SK-N-SH (cell line): ENCODE data around the gene PEX5. TPM values are rescaled to one million over a fixed set of nuclear protein-coding genes. Genes with fewer than 3 reads are reported as not detected.

Experiments
- CTCF ChIA-PET: fragments of 300-600, 350-600 bp; formaldehyde crosslinking; extraction: SDS; loops from one replicate; lab custom pipeline; 2021; lab: Yijun Ruan, JAX
- POLR2A ChIA-PET: fragments of 350-600 bp; sonication (Branson Sonifier 250); formaldehyde crosslinking; extraction: SDS; loops from one replicate; lab custom pipeline; 2020; ENCODE audit warnings: antibody characterized with exemption, inconsistent platforms; lab: Yijun Ruan, JAX
- DNase-seq: peaks from one replicate; pipeline ENCODE4 v3.0.0; 2012
- H2AFZ ChIP-seq: fragments of 200-600 bp; sonication (generic); 2 replicates; pipeline ENCODE4 v1.8.1; 2016; ENCODE audit warnings: antibody characterized with exemption, mild to moderate bottlenecking, low read depth
- H3F3A ChIP-seq: fragments of 200-600 bp; sonication (generic); replicated peaks from 2 replicates; pipeline ENCODE3; 2016; ENCODE audit warnings: antibody characterized with exemption, mild to moderate bottlenecking; ENCODE audit not compliant: insufficient read depth
- H3K27ac ChIP-seq, 2 experiments: fragments of 200-500 bp in 1 of 2; fragments of 200-600 bp in 1 of 2; sonication (Bioruptor generic) in 1 of 2; sonication (generic), shearing (Covaris generic) in 1 of 2; 2 replicates each; pipeline versions ENCODE4 v1.5.1 to v1.6.1; 2014 to 2016; ENCODE audit warnings: low read depth in 2 of 2, inconsistent platforms in 1 of 2, low read length in 1 of 2, mild to moderate bottlenecking in 1 of 2, mixed read lengths in 1 of 2
- H3K27me3 ChIP-seq: fragments of 200-600 bp; sonication (generic), shearing (Covaris generic); 2 replicates; pipeline ENCODE4 v1.6.1; 2016; ENCODE audit warnings: mixed run types; ENCODE audit not compliant: insufficient read depth
- H3K36me3 ChIP-seq, 2 experiments: fragments of 200-500 bp in 1 of 2; fragments of 200-600 bp in 1 of 2; sonication (Bioruptor generic) in 1 of 2; sonication (generic) in 1 of 2; replicated peaks in 1 of 2; 2 replicates each; pipeline versions ENCODE3 to v1.5.1; 2014 to 2016; ENCODE audit warnings: low read length in 1 of 2, mild to moderate bottlenecking in 1 of 2; ENCODE audit not compliant: insufficient read depth in 2 of 2, control insufficient read depth in 1 of 2
- H3K4me1 ChIP-seq, 2 experiments: fragments of 200-500 bp in 1 of 2; fragments of 200-600 bp in 1 of 2; sonication (Bioruptor generic) in 1 of 2; sonication (generic), shearing (Covaris generic) in 1 of 2; 2 replicates each; pipeline versions ENCODE4 v1.5.1 to v1.6.1; 2014 to 2016; ENCODE audit warnings: low read depth in 1 of 2, low read length in 1 of 2, mixed run types in 1 of 2; ENCODE audit not compliant: insufficient read depth in 2 of 2, control insufficient read depth in 1 of 2
- H3K4me2 ChIP-seq: fragments of 200-600 bp; sonication (generic), shearing (Covaris generic); 2 replicates; pipeline ENCODE4 v1.6.1; 2017; ENCODE audit warnings: mixed run types
- H3K4me3 ChIP-seq, 2 experiments: fragments of 200-500 bp in 1 of 2; fragments of 200-600 bp in 1 of 2; sonication (Bioruptor generic) in 1 of 2; sonication (generic), shearing (Covaris generic) in 1 of 2; 2 replicates each; pipeline versions ENCODE4 v1.5.1 to v1.8.1; 2014 to 2016; ENCODE audit warnings: low read depth in 2 of 2, inconsistent platforms in 1 of 2, low read length in 1 of 2, mild to moderate bottlenecking in 1 of 2, mixed read lengths in 1 of 2, moderate library complexity in 1 of 2
- H3K79me2 ChIP-seq: fragments of 200-600 bp; sonication (generic); 2 replicates; pipeline ENCODE4 v1.8.1; 2017; ENCODE audit warnings: mild to moderate bottlenecking; ENCODE audit not compliant: insufficient read depth
- H3K9ac ChIP-seq: fragments of 200-600 bp; sonication (generic); 2 replicates; pipeline ENCODE4 v1.6.1; 2017; ENCODE audit warnings: mixed run types
- H3K9me2 ChIP-seq: fragments of 200-600 bp; sonication (generic); 2 replicates; pipeline ENCODE4 v1.6.1; 2017; ENCODE audit warnings: mixed run types
- H3K9me3 ChIP-seq: fragments of 200-600 bp; sonication (generic); 2 replicates; pipeline ENCODE4 v1.6.1; 2017; ENCODE audit warnings: mixed run types, mild to moderate bottlenecking, moderate library complexity
- H4K20me1 ChIP-seq: fragments of 200-600 bp; sonication (generic); 2 replicates; pipeline ENCODE4 v1.6.1; 2017; ENCODE audit warnings: mild to moderate bottlenecking, mixed run types; ENCODE audit not compliant: insufficient read depth
- FOXM1 ChIP-seq: IDR thresholded peaks from 2 replicates; pipeline ENCODE4 v1.4.0; 2012; ENCODE audit warnings: low read depth, mild to moderate bottlenecking
- RXRA ChIP-seq: IDR thresholded peaks from 2 replicates; pipeline ENCODE4 v1.4.0; 2012; ENCODE audit warnings: low read depth, mild to moderate bottlenecking, borderline replicate concordance
- SIN3A ChIP-seq: IDR thresholded peaks from 2 replicates; pipeline ENCODE4 v1.6.1; 2012; ENCODE audit warnings: low read depth, mild to moderate bottlenecking, low read length, moderate library complexity, borderline replicate concordance
- SMC3 ChIP-seq: IDR thresholded peaks from 2 replicates; pipeline ENCODE4 v1.6.1; 2012; ENCODE audit warnings: low read depth, low read length, improper control_type of control experiment
- WGBS: methylation state at CpG from one replicate; pipeline ENCODE4 v1.1.6; 2017; ENCODE audit warnings: low lambda C conversion rate; 5-methylcytosine and 5-hydroxymethylcytosine counted together
- polyA plus RNA-seq, 3 experiments: library from polyadenylated mRNA; depleted of rRNA; stranded (reverse); fragments of >200 nt; gene quantifications; 2 replicates each; pipeline ENCODE4 v1.2.3, GENCODE V29; 2012
- TF ChIP-seq, protein P1 (sequence below): IDR thresholded peaks from 2 replicates; pipeline ENCODE4 v1.4.0; 2012; ENCODE audit warnings: low read depth
- TF ChIP-seq, protein P2 (sequence below): IDR thresholded peaks from 2 replicates; pipeline ENCODE4 v1.4.0; 2012; ENCODE audit warnings: low read depth, borderline replicate concordance
- TF ChIP-seq, protein P3 (sequence below): fragments of 200-600 bp; sonication (generic); IDR thresholded peaks from 2 replicates; pipeline ENCODE4 v1.6.1; 2017; ENCODE audit warnings: antibody characterized with exemption, mild to moderate bottlenecking, moderate library complexity
- TF ChIP-seq, protein P4 (sequence below): IDR thresholded peaks from 2 replicates; pipeline ENCODE4; 2012
- TF ChIP-seq, protein P5 (sequence below): fragments of 150-350 bp; IDR thresholded peaks from 2 replicates; pipeline ENCODE4 v1.6.1; 2016; ENCODE audit warnings: mild to moderate bottlenecking, low read depth, low read length

PEX5 gene
- polyA plus RNA-seq, 1 of the 3 experiments (the other 2 are of a cell fraction), result 22.6 TPM

DNA sequence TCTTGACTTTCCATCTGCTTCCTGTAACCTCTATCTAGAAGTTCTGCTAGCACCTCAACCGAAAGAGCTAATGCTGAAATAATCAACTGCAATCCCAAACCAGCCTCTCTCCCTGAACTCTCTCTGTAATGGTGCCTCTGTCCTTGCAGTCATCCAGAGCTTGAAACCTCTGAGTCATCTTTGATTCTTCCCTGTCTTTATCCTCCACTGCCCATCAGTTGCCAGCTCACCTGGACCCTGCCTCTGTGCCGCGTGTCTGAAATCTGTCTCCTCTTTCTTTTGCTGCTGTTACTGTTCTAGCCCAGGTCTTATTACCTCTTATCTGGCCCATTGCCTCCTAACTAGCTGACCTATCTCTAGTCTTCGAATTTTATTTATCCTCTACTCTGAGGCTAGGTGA lies 43.8 kb upstream of the PEX5 start (continued):
- TF ChIP-seq, protein P1, sequence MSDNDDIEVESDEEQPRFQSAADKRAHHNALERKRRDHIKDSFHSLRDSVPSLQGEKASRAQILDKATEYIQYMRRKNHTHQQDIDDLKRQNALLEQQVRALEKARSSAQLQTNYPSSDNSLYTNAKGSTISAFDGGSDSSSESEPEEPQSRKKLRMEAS, result no peak
- TF ChIP-seq FOXM1, result no peak
- no peak for TF ChIP-seq SMC3
- no peak for TF ChIP-seq RXRA

DNA sequence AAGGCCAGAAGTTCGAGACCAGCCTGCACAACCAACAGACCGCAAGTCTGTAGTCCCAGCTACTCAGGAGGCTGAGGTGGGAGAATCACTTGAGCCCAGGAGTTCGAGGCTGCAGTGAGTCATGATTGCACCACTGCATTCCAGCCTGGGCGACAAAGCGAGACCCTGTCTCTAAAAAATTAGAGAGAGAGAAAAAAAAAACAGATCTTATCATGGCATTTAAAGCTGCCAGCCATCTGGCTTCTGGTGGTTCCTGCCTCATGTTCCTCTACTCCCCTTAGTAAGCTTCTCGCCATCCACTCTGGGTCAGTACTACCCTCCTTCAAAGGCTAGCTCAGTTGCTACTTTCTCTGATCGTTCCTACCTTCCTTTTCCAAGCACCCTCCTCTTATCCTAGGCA lies 43.3 kb upstream of the PEX5 start:
- peaks cover 0 to 10% of the 10 kb centered on the region in 2 experiments for H3K36me3 ChIP-seq
- DNase-seq, result no peak
- H3K27ac ChIP-seq, result no peak overlapping the region
- no peaks in the 10 kb centered on the region for H3F3A ChIP-seq
- no peaks in the 10 kb centered on the region for H3K9me2 ChIP-seq
- H4K20me1 ChIP-seq, result no peaks in the 10 kb centered on the region
- no peak overlapping the region for H3K9ac ChIP-seq
- H3K4me1 ChIP-seq, result no peaks in the 10 kb centered on the region
- no peak for TF ChIP-seq FOXM1
- TF ChIP-seq, protein P2, sequence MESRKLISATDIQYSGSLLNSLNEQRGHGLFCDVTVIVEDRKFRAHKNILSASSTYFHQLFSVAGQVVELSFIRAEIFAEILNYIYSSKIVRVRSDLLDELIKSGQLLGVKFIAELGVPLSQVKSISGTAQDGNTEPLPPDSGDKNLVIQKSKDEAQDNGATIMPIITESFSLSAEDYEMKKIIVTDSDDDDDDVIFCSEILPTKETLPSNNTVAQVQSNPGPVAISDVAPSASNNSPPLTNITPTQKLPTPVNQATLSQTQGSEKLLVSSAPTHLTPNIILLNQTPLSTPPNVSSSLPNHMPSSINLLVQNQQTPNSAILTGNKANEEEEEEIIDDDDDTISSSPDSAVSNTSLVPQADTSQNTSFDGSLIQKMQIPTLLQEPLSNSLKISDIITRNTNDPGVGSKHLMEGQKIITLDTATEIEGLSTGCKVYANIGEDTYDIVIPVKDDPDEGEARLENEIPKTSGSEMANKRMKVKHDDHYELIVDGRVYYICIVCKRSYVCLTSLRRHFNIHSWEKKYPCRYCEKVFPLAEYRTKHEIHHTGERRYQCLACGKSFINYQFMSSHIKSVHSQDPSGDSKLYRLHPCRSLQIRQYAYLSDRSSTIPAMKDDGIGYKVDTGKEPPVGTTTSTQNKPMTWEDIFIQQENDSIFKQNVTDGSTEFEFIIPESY, result no peak
- no peak overlapping the region for H3K4me2 ChIP-seq
- POLR2A ChIA-PET, result interaction anchor here (0.6 kb wide), 1 partner anchor 9 kb away, joined by 4 read pairs; no protein-coding TSS in a partner anchor
- no peaks in the 10 kb centered on the region for H3K79me2 ChIP-seq
- no peak overlapping the region for H3K4me3 ChIP-seq
- CTCF ChIA-PET, result interaction anchor here (0.9 to 3.9 kb wide), 7 partner anchors 8 to 202 kb away, joined by 3 to 49 read pairs (median 12); partner anchors contain the start of genes C12orf57 and RNU7-1
- H3K27me3 ChIP-seq, result no peaks in the 10 kb centered on the region
- no peaks in the 10 kb centered on the region for H3K9me3 ChIP-seq
- H2AFZ ChIP-seq, result no peak overlapping the region
- 69% methylated on average over 7 of the region's 7 CpGs for WGBS

DNA sequence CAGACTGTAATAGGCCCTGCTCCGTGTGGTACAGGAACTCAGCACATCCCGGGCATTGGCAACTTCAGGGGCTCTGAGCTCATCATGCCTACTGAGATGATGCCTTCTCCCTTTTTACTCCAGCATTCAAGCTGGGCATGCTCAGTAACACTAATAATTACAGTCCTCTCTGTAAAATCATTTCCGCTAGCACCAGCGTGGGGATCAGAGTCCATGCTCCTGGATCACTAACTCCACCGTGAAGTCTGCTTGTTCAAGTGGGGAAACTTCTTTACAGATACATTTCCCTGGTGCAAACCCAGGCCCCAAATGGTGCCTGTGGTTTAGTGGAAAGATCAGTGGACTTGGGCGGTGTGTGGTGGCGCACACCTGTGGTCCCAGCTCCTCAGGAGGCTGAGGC lies 42.6 kb upstream of the PEX5 start:
- POLR2A ChIA-PET, result interaction anchor here (0.6 kb wide), 1 partner anchor 8 kb away, joined by 4 read pairs; no protein-coding TSS in a partner anchor
- H4K20me1 ChIP-seq, result no peaks in the 10 kb centered on the region
- no peak overlapping the region for H3K9ac ChIP-seq
- H3K4me2 ChIP-seq, result no peak overlapping the region
- H3K9me3 ChIP-seq, result no peaks in the 10 kb centered on the region
- WGBS, result 96% methylated on average over 5 of the region's 7 CpGs
- no peaks in the 10 kb centered on the region for H3K9me2 ChIP-seq
- H3K4me3 ChIP-seq, result no peak overlapping the region
- no peak for DNase-seq
- H2AFZ ChIP-seq, result no peak overlapping the region
- H3K27ac ChIP-seq, result no peak overlapping the region
- H3F3A ChIP-seq, result no peaks in the 10 kb centered on the region
- TF ChIP-seq RXRA, result no peak
- TF ChIP-seq, protein P3, sequence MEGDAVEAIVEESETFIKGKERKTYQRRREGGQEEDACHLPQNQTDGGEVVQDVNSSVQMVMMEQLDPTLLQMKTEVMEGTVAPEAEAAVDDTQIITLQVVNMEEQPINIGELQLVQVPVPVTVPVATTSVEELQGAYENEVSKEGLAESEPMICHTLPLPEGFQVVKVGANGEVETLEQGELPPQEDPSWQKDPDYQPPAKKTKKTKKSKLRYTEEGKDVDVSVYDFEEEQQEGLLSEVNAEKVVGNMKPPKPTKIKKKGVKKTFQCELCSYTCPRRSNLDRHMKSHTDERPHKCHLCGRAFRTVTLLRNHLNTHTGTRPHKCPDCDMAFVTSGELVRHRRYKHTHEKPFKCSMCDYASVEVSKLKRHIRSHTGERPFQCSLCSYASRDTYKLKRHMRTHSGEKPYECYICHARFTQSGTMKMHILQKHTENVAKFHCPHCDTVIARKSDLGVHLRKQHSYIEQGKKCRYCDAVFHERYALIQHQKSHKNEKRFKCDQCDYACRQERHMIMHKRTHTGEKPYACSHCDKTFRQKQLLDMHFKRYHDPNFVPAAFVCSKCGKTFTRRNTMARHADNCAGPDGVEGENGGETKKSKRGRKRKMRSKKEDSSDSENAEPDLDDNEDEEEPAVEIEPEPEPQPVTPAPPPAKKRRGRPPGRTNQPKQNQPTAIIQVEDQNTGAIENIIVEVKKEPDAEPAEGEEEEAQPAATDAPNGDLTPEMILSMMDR, result no peak
- TF ChIP-seq, protein P4, sequence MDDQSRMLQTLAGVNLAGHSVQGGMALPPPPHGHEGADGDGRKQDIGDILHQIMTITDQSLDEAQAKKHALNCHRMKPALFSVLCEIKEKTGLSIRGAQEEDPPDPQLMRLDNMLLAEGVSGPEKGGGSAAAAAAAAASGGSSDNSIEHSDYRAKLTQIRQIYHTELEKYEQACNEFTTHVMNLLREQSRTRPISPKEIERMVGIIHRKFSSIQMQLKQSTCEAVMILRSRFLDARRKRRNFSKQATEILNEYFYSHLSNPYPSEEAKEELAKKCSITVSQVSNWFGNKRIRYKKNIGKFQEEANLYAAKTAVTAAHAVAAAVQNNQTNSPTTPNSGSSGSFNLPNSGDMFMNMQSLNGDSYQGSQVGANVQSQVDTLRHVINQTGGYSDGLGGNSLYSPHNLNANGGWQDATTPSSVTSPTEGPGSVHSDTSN, result no peak
- TF ChIP-seq SIN3A, result no peak
- TF ChIP-seq, protein P5, sequence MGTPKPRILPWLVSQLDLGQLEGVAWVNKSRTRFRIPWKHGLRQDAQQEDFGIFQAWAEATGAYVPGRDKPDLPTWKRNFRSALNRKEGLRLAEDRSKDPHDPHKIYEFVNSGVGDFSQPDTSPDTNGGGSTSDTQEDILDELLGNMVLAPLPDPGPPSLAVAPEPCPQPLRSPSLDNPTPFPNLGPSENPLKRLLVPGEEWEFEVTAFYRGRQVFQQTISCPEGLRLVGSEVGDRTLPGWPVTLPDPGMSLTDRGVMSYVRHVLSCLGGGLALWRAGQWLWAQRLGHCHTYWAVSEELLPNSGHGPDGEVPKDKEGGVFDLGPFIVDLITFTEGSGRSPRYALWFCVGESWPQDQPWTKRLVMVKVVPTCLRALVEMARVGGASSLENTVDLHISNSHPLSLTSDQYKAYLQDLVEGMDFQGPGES, result no peak
- CTCF ChIA-PET, result interaction anchor here (1.5 to 3.9 kb wide), 5 partner anchors 8 to 203 kb away, joined by 3 to 49 read pairs (median 17); partner anchors contain the start of genes C12orf57 and RNU7-1
- no peaks in the 10 kb centered on the region for H3K79me2 ChIP-seq
- peaks cover 0 to 10% of the 10 kb centered on the region in 2 experiments for H3K36me3 ChIP-seq
- H3K27me3 ChIP-seq, result no peaks in the 10 kb centered on the region
- no peaks in the 10 kb centered on the region for H3K4me1 ChIP-seq
